Common myeloid progenitor, CD34-positive (primary cell): ENCODE data around the gene KIF16B.

Experiments
- CTCF ChIA-PET: fragments of 350-600 bp; sonication (Branson Sonifier 250); formaldehyde crosslinking; loops from one replicate; lab custom pipeline; 2021; ENCODE audit warnings: antibody characterized with exemption; lab: Charles Lee
- POLR2A ChIA-PET: fragments of 350-600 bp; sonication (Branson Sonifier 250); formaldehyde crosslinking; loops from one replicate; lab custom pipeline; 2021; ENCODE audit warnings: antibody characterized with exemption; lab: Charles Lee
- DNase-seq, 3 donors: peaks; one replicate each; pipeline versions ENCODE4 v3.0.0 to v3.0.0-alpha.2; 2013
- H3K27ac ChIP-seq, 2 experiments: 1 replicate in 1 of 2; 2 replicates in 1 of 2; pipeline ENCODE4 v1.7.0; 2013; ENCODE audit warnings: inconsistent platforms in 2 of 2, low read length in 2 of 2, mild to moderate bottlenecking in 2 of 2, low read depth in 1 of 2, moderate library complexity in 1 of 2; ENCODE audit not compliant: severe bottlenecking in 2 of 2, insufficient read depth in 1 of 2, poor library complexity in 1 of 2
- H3K27me3 ChIP-seq, 5 experiments: replicated peaks in 2 of 5; 1 replicate in 3 of 5; 2 replicates in 2 of 5; pipeline versions ENCODE4 v1.6.1 to v1.7.0; 2013; ENCODE audit warnings: low read length in 4 of 5, mild to moderate bottlenecking in 2 of 5, moderate library complexity in 2 of 5, inconsistent platforms in 1 of 5; ENCODE audit not compliant: insufficient read depth in 5 of 5, control insufficient read depth in 4 of 5
- H3K36me3 ChIP-seq, 4 experiments: 1 replicate in 2 of 4; 2 replicates in 2 of 4; pipeline versions ENCODE4 v1.6.1 to v1.7.0; 2013; ENCODE audit warnings: low read length in 3 of 4, control low read depth in 1 of 4, mild to moderate bottlenecking in 1 of 4; ENCODE audit not compliant: control insufficient read depth in 4 of 4, insufficient read depth in 4 of 4
- H3K4me1 ChIP-seq, 4 experiments: 1 replicate in 3 of 4; 2 replicates in 1 of 4; pipeline versions ENCODE4 v1.6.1 to v1.7.1; 2013; ENCODE audit warnings: low read length in 3 of 4, mild to moderate bottlenecking in 3 of 4, control low read depth in 1 of 4, inconsistent platforms in 1 of 4, moderate library complexity in 1 of 4; ENCODE audit not compliant: control insufficient read depth in 4 of 4, insufficient read depth in 4 of 4; ENCODE audit errors: control extremely low read depth in 1 of 4
- H3K4me3 ChIP-seq, 7 experiments: 1 replicate in 4 of 7; 2 replicates in 3 of 7; pipeline versions ENCODE4 v1.5.1 to v1.7.0; 2013; ENCODE audit warnings: mild to moderate bottlenecking in 7 of 7, low read length in 6 of 7, moderate library complexity in 6 of 7, inconsistent platforms in 2 of 7, low read depth in 2 of 7, control low read depth in 1 of 7; ENCODE audit not compliant: insufficient read depth in 4 of 7, control insufficient read depth in 1 of 7; ENCODE audit errors: extremely low read depth in 1 of 7
- H3K9me3 ChIP-seq, 5 experiments: 1 replicate in 4 of 5; 2 replicates in 1 of 5; pipeline versions ENCODE4 v1.6.1 to v1.7.1; 2013; ENCODE audit warnings: low read length in 4 of 5, mild to moderate bottlenecking in 2 of 5, inconsistent platforms in 1 of 5, low read depth in 1 of 5, moderate library complexity in 1 of 5; ENCODE audit not compliant: control insufficient read depth in 4 of 5, insufficient read depth in 2 of 5; ENCODE audit errors: control extremely low read depth in 1 of 5
- WGBS: methylation state at CpG from one replicate; pipeline ENCODE4 v1.1.5; 2013; ENCODE audit not compliant: insufficient coverage; 5-methylcytosine and 5-hydroxymethylcytosine counted together

Gene KIF16B

DNA sequence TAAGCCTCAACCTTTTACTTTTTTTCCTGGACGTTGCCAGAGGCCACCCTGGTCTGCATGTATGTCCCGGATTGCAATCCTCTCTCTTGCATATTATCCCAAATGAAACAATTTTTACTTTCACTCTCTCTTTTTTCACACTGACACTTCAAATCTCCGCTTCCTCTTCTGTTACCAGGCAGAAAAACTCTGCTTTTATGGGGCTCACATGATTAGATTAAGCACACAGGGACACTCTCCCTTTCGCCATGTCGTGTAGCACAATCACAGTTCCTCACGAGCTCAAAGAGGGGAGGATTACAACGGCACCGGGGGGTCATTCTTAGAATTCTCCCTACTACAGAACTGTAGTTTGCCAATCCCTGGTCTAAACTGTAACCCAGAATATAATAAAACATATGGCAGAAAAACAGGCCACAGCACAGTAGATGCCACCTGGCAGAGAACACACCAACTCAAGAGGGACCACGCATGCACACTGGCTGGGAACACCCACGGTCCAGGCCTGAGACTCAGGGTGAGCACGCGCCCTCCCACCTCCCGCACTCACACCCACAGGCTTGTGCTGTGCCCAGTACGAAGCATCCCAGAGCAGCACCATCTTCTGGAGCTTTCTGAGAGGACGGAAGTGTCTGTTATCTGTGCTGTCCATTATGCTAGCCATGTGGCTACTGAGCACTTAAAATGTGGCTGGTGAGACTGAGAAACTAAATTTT lies 288.7 kb downstream of the KIF16B start:
- WGBS: 89% methylated on average over 14 of the region's 15 CpGs
- Histone ChIP-seq H3K36me3 (peaks cover 0 to 12% (median 1%) of the 10 kb centered on the region in 4 experiments), H3K4me1 (no peaks in the 10 kb centered on the region), H3K27me3 (no peaks in the 10 kb centered on the region), H3K9me3 (peaks cover 0 to 15% (median 0%) of the 10 kb centered on the region in 5 experiments), H3K27ac (no peak overlapping the region), H3K4me3 (no peak overlapping the region)
- POLR2A ChIA-PET: no interaction called here
- DNase-seq: no peak
- CTCF ChIA-PET: no interaction called here

DNA sequence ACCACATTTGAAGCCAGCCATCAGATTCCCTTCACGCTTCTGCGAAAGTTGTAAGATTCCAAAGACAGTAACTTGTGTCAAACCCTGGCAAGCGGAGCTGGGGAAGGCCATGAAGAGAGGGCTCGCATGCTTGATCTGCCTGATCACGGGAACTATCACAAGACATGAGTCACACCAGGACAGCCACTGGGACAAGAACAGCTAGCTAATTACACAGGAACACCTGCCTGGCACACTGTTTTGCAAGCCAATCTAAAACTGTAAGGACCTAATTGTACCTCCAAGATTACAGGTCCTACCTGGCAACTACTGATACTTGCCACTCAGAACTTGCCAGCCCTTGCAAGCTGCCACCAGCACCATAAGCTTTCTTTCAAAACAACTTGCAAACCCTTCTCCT lies 289.3 kb downstream of the KIF16B start:
- POLR2A ChIA-PET: no interaction called here
- Histone ChIP-seq H3K27ac (no peak overlapping the region), H3K27me3 (no peaks in the 10 kb centered on the region), H3K9me3 (peaks cover 0 to 15% (median 0%) of the 10 kb centered on the region in 5 experiments), H3K4me1 (no peaks in the 10 kb centered on the region), H3K36me3 (peaks cover 0 to 12% (median 1%) of the 10 kb centered on the region in 4 experiments), H3K4me3 (no peak overlapping the region)
- DNase-seq: no peak
- 96% methylated on average over 5 of the region's 5 CpGs for whole genome bisulfite sequencing
- CTCF ChIA-PET: no interaction called here

DNA sequence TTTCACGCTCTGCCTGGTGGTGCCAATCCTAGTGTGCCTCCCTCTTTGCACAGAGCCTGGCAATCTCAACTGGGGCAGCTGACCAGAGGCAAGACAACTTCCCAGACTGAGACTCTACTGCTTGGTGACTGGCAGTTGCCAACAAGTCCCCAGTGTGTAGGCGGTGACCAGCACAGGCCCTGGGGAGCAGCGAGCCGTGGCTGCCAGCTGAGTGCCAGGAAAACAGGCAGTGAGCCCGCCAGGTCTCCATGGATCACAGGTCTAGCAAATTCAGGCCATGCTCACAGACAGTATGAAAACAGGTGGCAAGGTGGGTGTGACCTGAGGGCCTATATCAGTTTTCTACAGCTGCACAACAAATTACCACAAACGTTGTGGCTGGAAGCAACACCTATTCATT lies 289.9 kb downstream of the KIF16B start:
- CTCF ChIA-PET: no interaction called here
- 95% methylated on average over 4 of the region's 6 CpGs for WGBS
- no peaks in the 10 kb centered on the region for H3K27me3 ChIP-seq

DNA sequence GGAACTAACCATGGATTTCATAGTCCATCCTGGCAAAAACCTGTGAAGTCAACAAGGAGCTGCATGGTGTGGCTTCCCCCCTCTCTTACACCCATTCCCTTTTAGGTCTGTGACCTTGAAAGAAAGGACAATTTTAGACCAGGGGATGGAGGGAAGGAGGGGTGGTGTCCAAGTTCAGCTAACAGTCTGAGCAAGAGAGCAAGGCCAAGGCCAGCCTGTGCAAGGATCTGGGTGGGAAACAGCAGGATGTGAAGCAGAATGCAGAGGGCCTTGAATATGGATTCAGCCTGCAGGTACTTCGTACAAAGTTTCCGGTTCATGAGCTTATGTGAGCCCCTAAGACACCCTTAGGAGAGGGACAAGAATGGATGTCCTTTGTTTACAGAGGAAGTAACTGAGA lies 293.0 kb downstream of the KIF16B start:
- Histone ChIP-seq H3K9me3 (peaks cover 0 to 15% (median 0%) of the 10 kb centered on the region in 5 experiments), H3K36me3 (peaks cover 0 to 8% (median 1%) of the 10 kb centered on the region in 4 experiments), H3K27me3 (no peaks in the 10 kb centered on the region), H3K4me3 (no peak overlapping the region), H3K27ac (no peak overlapping the region), H3K4me1 (no peaks in the 10 kb centered on the region)
- DNase-seq: no peak
- ChIA-PET POLR2A (no interaction called here), CTCF (no interaction called here)
- WGBS: 94% methylated on average over 2 of the region's 2 CpGs

More for the DNA sequence above, 289.9 kb downstream of the KIF16B start:
- no peak for DNase-seq
- Histone ChIP-seq H3K4me1 (no peaks in the 10 kb centered on the region), H3K27ac (no peak overlapping the region), H3K9me3 (peaks cover 0 to 15% (median 0%) of the 10 kb centered on the region in 5 experiments), H3K36me3 (peaks cover 0 to 12% (median 1%) of the 10 kb centered on the region in 4 experiments), H3K4me3 (no peak overlapping the region)
- POLR2A ChIA-PET: no interaction called here

DNA sequence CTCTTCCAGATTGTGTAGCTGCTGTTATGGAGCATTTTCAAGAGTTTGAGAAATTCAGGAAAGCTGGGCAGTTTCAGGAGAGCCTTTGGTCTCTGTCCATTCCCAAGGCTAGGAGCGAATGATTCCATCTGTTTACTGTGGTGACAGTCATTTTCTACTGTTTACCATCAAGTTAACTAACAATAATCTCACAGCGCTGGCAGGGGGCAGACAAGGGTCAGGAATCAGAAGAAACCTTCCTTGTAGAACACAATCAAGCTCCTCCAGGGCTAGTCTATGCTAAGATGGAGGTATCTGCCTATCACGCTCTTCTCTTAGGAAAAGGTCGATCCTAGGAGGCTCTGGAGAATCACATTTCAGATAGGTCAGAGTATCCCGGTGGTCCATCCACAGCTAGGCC lies 293.9 kb downstream of the KIF16B start:
- no peak overlapping the region for H3K27ac ChIP-seq
- peaks cover 0 to 15% (median 0%) of the 10 kb centered on the region in 5 experiments for H3K9me3 ChIP-seq
- no peak overlapping the region for H3K4me3 ChIP-seq
- H3K4me1 ChIP-seq: no peaks in the 10 kb centered on the region
- no peaks in the 10 kb centered on the region for H3K27me3 ChIP-seq
- DNase-seq: no peak
- CTCF ChIA-PET: no interaction called here
- POLR2A ChIA-PET: no interaction called here
- H3K36me3 ChIP-seq: peaks cover 0 to 5% (median 1%) of the 10 kb centered on the region in 4 experiments
- WGBS: 100% methylated on average over 4 of the region's 5 CpGs

DNA sequence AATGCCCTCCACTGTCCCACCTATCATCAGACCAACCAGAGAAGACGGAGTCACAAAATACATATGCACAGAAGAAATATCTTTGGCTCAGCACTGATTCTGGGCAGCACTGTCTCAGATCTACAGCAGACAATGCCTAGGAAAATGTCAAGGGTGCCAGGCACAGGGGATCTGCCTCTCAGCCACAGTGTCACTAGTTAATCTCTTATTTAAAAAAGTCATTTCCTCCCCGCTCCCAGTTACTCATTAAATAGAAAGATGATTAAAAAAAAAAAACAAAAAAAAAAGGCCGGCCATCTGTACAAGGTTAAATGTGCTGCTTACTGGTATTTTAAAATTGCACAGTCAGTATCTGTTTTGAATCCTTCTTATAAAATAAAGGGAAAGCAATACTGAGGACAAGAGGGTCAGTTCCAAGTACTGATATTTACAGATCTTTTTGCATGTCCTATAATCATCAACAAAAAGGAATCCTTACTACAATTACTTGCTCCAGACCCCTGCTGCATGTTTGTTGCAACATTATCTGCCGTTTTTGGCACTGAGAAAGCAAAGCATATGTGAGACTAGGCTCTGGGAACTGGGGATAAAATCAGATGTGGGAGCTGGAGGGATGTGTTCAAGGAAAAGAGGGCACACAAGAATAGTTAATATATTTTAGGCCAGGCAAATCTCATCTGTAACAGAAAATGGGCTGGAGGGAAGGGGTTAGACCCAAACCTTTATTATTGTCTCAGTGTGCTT lies 299.3 kb downstream of the KIF16B start:
- no peak for DNase-seq
- Histone ChIP-seq H3K4me3 (no peak overlapping the region), H3K9me3 (no peaks in the 10 kb centered on the region), H3K27ac (no peak overlapping the region), H3K27me3 (no peaks in the 10 kb centered on the region), H3K4me1 (no peaks in the 10 kb centered on the region), H3K36me3 (peaks cover 0 to 2% (median 0%) of the 10 kb centered on the region in 4 experiments)
- ChIA-PET POLR2A (no interaction called here), CTCF (no interaction called here)
- WGBS: no CpG with 5 or more reads among the region's 4 CpGs

DNA sequence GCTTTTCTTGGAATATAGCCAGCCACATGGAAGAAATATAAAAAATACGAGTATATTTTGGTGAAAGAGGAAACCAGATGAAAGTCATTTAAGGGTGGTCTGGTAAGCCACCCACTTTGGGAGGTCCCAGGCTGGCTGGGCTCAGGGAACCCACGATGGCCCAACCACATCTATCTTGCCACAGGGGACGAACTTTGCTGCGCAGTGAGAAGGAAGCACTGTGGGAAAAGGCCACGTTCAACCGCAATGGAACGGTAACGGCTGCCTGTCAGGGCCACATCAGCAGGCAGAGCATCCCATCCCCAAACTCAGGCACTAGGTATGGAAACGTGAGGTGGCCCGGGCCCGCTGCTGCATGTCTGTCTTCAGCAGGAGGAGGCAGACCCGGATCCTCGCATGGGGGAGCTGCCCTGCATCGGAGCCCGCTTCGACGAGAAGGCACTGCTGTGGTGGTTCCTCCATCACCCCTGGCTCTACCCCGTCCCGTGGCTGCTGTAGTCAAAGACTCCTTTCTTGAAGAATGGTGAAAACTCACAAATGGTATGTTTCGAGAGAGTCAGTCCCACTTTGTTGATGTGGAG lies 300.4 kb downstream of the KIF16B start:
- CTCF ChIA-PET: no interaction called here
- no peak overlapping the region for H3K4me3 ChIP-seq
- 93% methylated on average over 17 of the region's 20 CpGs for WGBS
- no peaks in the 10 kb centered on the region for H3K4me1 ChIP-seq
- H3K9me3 ChIP-seq: peaks cover 0 to 2% (median 0%) of the 10 kb centered on the region in 5 experiments
- DNase-seq: no peak
- H3K36me3 ChIP-seq: peaks cover 0 to 2% (median 0%) of the 10 kb centered on the region in 4 experiments
- no peak overlapping the region for H3K27ac ChIP-seq
- no peaks in the 10 kb centered on the region for H3K27me3 ChIP-seq
- POLR2A ChIA-PET: no interaction called here
